Adrenal gland (tissue), 12 donors: Measurements from ENCODE around the gene STK39. TPM values are rescaled to one million over a fixed set of nuclear protein-coding genes. Genes with fewer than 3 reads are reported as not detected.

Experiments used
- DNase-seq, 7 donors: peaks; one replicate each; pipeline ENCODE4 v3.0.0-alpha.2; 2019 to 2020
- H3K27ac ChIP-seq, 5 donors: fragments of 200-600 bp; sonication (generic) in 4 of 5; 1 replicate in 3 of 5; 2 replicates in 2 of 5; pipeline versions ENCODE4 v1.5.1 to v1.8.0; 2016 to 2020; ENCODE audit warnings: mild to moderate bottlenecking in 1 of 5
- H3K27me3 ChIP-seq: fragments of 200-600 bp; 2 replicates; pipeline ENCODE4 v1.8.0; 2021
- H3K36me3 ChIP-seq, 2 donors: fragments of 200-600 bp; replicated peaks in 1 of 2; 1 replicate in 1 of 2; 2 replicates in 1 of 2; pipeline versions ENCODE4 v1.5.1 to v1.8.0; 2018 to 2022
- H3K4me1 ChIP-seq, 2 donors: fragments of 200-600 bp; replicated peaks in 1 of 2; 1 replicate in 1 of 2; 2 replicates in 1 of 2; pipeline versions ENCODE4 v1.5.1 to v1.8.0; 2018 to 2021
- H3K4me3 ChIP-seq, 4 donors: fragments of 200-600 bp; sonication (generic) in 3 of 4; one replicate each; pipeline ENCODE4 v1.5.1; 2016 to 2018
- H3K9me3 ChIP-seq, 3 donors: fragments of 200-600 bp; sonication (generic) in 1 of 3; replicated peaks in 1 of 3; 1 replicate in 2 of 3; 2 replicates in 1 of 3; pipeline versions ENCODE4 v1.5.1 to v1.8.0; 2016 to 2021
- CTCF ChIP-seq, 6 experiments: fragments of 450-650 bp in 4 of 6; fragments of 200-600 bp in 2 of 6; sonication (generic) in 1 of 6; IDR thresholded peaks; 1 replicate in 5 of 6; 2 replicates in 1 of 6; pipeline versions ENCODE4 v1.5.1 to v1.8.0; 2016 to 2021; ENCODE audit warnings: antibody characterized with exemption in 6 of 6, mild to moderate bottlenecking in 2 of 6, moderate library complexity in 1 of 6
- POLR2A ChIP-seq, 2 donors: fragments of 450-650 bp; IDR thresholded peaks; one replicate each; pipeline ENCODE4 v1.6.1; 2017; ENCODE audit warnings: antibody characterized with exemption in 2 of 2, mild to moderate bottlenecking in 2 of 2, moderate library complexity in 1 of 2
- WGBS, 4 donors: extraction: QIAGEN DNeasy Blood & Tissue Kit in 2 of 4; methylation state at CpG; one replicate each; pipeline versions ENCODE4 v1.1.5 to v1.1.7; 2013 to 2017; 5-methylcytosine and 5-hydroxymethylcytosine counted together
- intact Hi-C, 2 donors: fragments of 100-400 bp; cut with DNase I; formaldehyde crosslinking; loops; one replicate each; pipeline versions ENCODE4 v1.14.1 to v1.15.0; 2022 to 2023
- polyA plus RNA-seq, 3 donors: library from polyadenylated mRNA; stranded (reverse); fragments of 200-250 nt in 2 of 3; fragments of 350-450 nt in 1 of 3; fragmentation: Illumina TruSeq in 1 of 3; extraction: RNeasy Lipid Tissue Mini Kit (QIAGEN cat#74804) in 1 of 3; gene quantifications; one replicate each; pipeline ENCODE4 v1.2.3, GENCODE V29; 2013 to 2014
- total RNA-seq, 9 donors: library from RNA; depleted of rRNA in 4 of 9; stranded (reverse); fragments of >200 nt in 4 of 9; fragments of 120-200 nt in 1 of 9; fragmentation: NEBNext Ultra II Directional in 1 of 9; extraction: Animal tissue kit (Norgen Biotek cat#: 25700) in 1 of 9; gene quantifications; one replicate each; pipeline versions ENCODE4 v1.1.0 to v1.2.4, GENCODE V29; 2013 to 2023
- donor health status: healthy with polysubstance abuse.
- donor health status: Bipolar disorder and iron deficiency.
- donor health status: DM: yes; HTN: yes; CAD: no.
- donor health status: DM: no; HTN: no; CAD: no.
- donor health status: DM: no; HTN: no; CAD: no.
- donor health status: DM: yes; HTN: yes; CAD: no.

STK39 gene
- total and polyA plus RNA-seq, 12 donors = 2.4 to 11.1 (median 5.8) TPM

DNA sequence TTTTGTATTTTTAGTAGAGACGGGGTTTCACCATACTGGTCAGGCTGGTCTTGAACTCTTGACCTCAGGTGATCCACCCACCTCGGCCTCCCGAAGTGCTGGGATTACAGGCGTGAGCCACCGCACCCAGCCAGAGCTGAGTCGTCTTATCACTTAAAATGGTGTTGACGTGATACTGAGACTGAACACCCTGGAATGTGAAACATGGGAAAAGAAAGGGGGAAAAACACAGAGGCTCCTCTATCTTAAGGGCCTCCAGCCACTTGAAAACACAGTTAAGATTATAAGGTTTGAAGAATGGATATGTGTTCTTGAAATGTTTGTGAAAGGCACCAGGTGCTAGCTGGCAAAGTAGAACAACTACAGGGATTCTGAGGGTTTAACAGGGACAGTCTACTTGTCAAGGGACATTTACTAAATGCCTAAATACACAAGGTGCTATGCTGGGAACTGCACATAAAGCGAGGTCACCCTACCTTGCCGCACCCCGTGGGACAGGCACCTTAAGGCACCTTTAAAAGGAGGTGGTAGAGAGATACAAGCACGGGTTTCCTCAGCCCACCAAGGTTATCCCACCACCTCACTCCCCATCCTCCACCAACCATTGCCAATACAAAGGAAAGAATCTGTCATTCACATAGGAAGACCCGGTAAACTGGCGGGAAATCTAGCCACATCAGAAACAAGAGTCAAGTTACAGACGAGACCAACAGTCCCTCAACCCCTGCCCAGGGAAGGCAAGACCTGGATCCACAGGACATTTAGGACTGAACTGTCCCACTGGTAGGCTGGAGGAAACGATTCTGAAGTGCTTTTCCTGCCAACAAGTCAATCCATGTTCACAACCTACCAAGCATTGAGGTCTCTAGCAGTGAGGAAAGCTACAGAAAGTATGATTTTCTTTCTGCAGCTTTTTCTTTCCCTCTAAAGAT is 43.4 kb downstream of the STK39 start:
- Histone ChIP-seq H3K4me3 (no peak overlapping the region), H3K4me1 (no peaks in the 10 kb centered on the region), H3K9me3 (no peaks in the 10 kb centered on the region), H3K36me3 (no peaks in the 10 kb centered on the region), H3K27ac (no peak overlapping the region), H3K27me3 (no peaks in the 10 kb centered on the region)
- TF ChIP-seq POLR2A (IDR thresholded peaks at IDR 0.05) = no peak
- no peak for TF ChIP-seq CTCF (IDR thresholded peaks at IDR 0.05)
- WGBS, 4 donors = 87 to 92% (median 90%) methylated on average over 15 of the region's 15 CpGs
- no peak for DNase-seq
- intact Hi-C loops = no loop called here

- Histone ChIP-seq H3K9me3 (no peaks in the 10 kb centered on the region), H3K36me3 (no peaks in the 10 kb centered on the region), H3K27ac (no peak overlapping the region), H3K27me3 (no peaks in the 10 kb centered on the region), H3K4me1 (no peaks in the 10 kb centered on the region), H3K4me3 (no peak overlapping the region)
- intact Hi-C loops = no loop called here
- 76 to 84% (median 82%) methylated on average over 5 of the region's 5 CpGs for WGBS, 4 donors
- no peak for DNase-seq
- TF ChIP-seq CTCF (IDR thresholded peaks at IDR 0.05) (no peak), POLR2A (IDR thresholded peaks at IDR 0.05) (no peak)
Observed at GRCh38 chr2:168201584-168202116, 45.7 kb downstream of the STK39 start.

- TF ChIP-seq POLR2A (IDR thresholded peaks at IDR 0.05) (no peak), CTCF (IDR thresholded peaks at IDR 0.05) (no peak)
- Histone ChIP-seq H3K4me3 (no peak overlapping the region), H3K9me3 (no peaks in the 10 kb centered on the region), H3K4me1 (no peaks in the 10 kb centered on the region), H3K27me3 (no peaks in the 10 kb centered on the region), H3K27ac (no peak overlapping the region), H3K36me3 (no peaks in the 10 kb centered on the region)
- intact Hi-C loops = no loop called here
- 75 to 80% (median 77%) methylated on average over 6 of the region's 6 CpGs for WGBS, 4 donors
- DNase-seq = no peak
Observed at GRCh38 chr2:168200930-168201583, 46.3 kb downstream of the STK39 start.

GRCh38 chr2:168198476-168199207 is 48.8 kb downstream of the STK39 start:
- H3K4me3 ChIP-seq = no peak overlapping the region
- 90 to 95% (median 93%) methylated on average over 7 of the region's 7 CpGs for WGBS, 4 donors
- no peaks in the 10 kb centered on the region for H3K9me3 ChIP-seq
- intact Hi-C loops = no loop called here
- H3K27me3 ChIP-seq = no peaks in the 10 kb centered on the region
- no peak overlapping the region for H3K27ac ChIP-seq
- TF ChIP-seq POLR2A (IDR thresholded peaks at IDR 0.05) = no peak
- no peak for TF ChIP-seq CTCF (IDR thresholded peaks at IDR 0.05)
- DNase-seq = no peak
- no peaks in the 10 kb centered on the region for H3K36me3 ChIP-seq
- no peaks in the 10 kb centered on the region for H3K4me1 ChIP-seq
